ENCODE data around the gene GRM4.
"Not testable (repeated sequence)": the region's sequence is repeated elsewhere in the genome, so short reads cannot be mapped to it uniquely, and the experiment has no call there.

Gene GRM4

GRCh38 chr6:34146021-34146782 is at the start of gene GRM4:
Gene GRM4 (minus strand): TSS chr6:34146087. CDS start chr6:34133496, 12,591 bp downstream.
- no peak for DNase-seq

- no peak for DNase-seq
Measured at GRCh38 chr6:34194772-34195171, 48.9 kb upstream of the GRM4 start.

GRCh38 chr6:34190504-34191122 is 44.7 kb upstream of the GRM4 start:
- DNase-seq: no peak

GRCh38 chr6:34189806-34190503 is 44.1 kb upstream of the GRM4 start:
- DNase-seq: no peak

- DNase-seq: not testable (repeated sequence)
Measured at GRCh38 chr6:34184726-34185125, 38.8 kb upstream of the GRM4 start.

- DNase-seq: no peak
Measured at GRCh38 chr6:34182751-34183531, 37.1 kb upstream of the GRM4 start.

GRCh38 chr6:34181908-34182307 is 36.0 kb upstream of the GRM4 start:
- DNase-seq: no peak

GRCh38 chr6:34179106-34179720 is 33.3 kb upstream of the GRM4 start:
- no peak for DNase-seq

- no peak for DNase-seq
Measured at GRCh38 chr6:34178357-34179105, 32.6 kb upstream of the GRM4 start.

GRCh38 chr6:34177181-34177591 is 31.3 kb upstream of the GRM4 start:
- no peak for DNase-seq

GRCh38 chr6:34176261-34177031 is 30.6 kb upstream of the GRM4 start:
- DNase-seq: no peak

GRCh38 chr6:34174846-34175399 is 29.0 kb upstream of the GRM4 start:
- no peak for DNase-seq

- no peak for DNase-seq
Measured at GRCh38 chr6:34172961-34173775, 27.3 kb upstream of the GRM4 start.

GRCh38 chr6:34170346-34170745 is 24.5 kb upstream of the GRM4 start:
- DNase-seq: no peak

GRCh38 chr6:34169897-34170296 is 24.0 kb upstream of the GRM4 start:
- DNase-seq: no peak

- DNase-seq: no peak
Measured at GRCh38 chr6:34161857-34162515, 16.1 kb upstream of the GRM4 start.

GRCh38 chr6:34159844-34160243 is 14.0 kb upstream of the GRM4 start:
- no peak for DNase-seq

GRCh38 chr6:34158876-34159275 is 13.0 kb upstream of the GRM4 start:
- no peak for DNase-seq

GRCh38 chr6:34157851-34158250 is 12.0 kb upstream of the GRM4 start:
- no peak for DNase-seq
